SH-SY5Y (cell line): ENCODE data around the gene COG6.

ENCODE experiments used
- GATA2 ChIP-seq: IDR thresholded peaks from 2 replicates; pipeline ENCODE4 v1.6.1; 2011; ENCODE audit warnings: mild to moderate bottlenecking, low read depth, low read length
- GATA3 ChIP-seq: IDR thresholded peaks from 2 replicates; pipeline ENCODE4 v1.6.1; 2011; ENCODE audit warnings: low read depth, mild to moderate bottlenecking, low read length, moderate library complexity

- TF ChIP-seq GATA2 (no peak), GATA3 (no peak)
Observed at GRCh38 chr13:39760521-39760920, 105.1 kb downstream of the COG6 start.
